GM18508 (cell line): ENCODE measurements around the gene STXBP6.

Source experiments
- ATAC-seq: cut with Tn5 transposase; IDR thresholded peaks from one replicate; pipeline ENCODE4 v1.9.1; 2021; ENCODE audit warnings: moderate number of reproducible peaks; ENCODE audit not compliant: insufficient read depth, unreplicated experiment

STXBP6 gene

DNA sequence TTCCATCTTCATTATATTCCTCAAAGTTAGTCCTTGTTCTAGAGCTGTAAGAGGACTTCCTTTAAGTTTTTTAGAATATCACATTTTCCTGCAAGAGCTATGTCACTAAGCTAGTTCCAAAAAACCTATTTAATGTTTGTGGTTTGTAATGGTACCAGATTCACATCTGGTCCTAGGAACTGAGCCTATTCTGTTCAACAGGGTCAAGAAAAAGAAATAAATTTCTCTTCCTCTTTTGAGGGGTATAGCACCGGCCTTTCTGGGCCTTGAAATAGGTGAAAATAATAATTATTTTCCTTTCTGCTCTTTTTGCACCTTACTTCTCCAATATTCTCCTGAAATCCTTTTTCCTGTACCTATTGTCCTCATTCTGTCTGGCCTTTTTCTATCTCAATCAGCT lies 3.6 kb upstream of the STXBP6 start:
- no peak for ATAC-seq

DNA sequence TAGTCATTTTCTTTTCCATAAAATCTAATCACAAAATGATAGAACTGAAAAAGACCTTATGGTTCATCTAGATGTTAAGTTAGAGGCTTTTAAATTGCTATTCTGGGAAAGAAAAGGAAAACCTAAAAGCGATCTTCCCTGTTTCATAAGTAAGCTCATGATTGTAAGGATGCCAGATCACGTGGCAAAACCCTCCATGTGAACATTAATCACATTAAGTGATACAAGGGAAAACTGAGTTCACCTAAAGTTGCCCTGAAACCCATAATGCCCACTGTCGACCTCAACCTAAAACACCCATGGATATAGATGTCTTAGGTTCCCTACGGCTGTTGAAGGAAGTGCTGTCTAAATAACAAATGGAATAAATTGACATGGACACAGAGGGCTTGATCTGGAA lies 3.0 kb upstream of the STXBP6 start:
- ATAC-seq = no peak

DNA sequence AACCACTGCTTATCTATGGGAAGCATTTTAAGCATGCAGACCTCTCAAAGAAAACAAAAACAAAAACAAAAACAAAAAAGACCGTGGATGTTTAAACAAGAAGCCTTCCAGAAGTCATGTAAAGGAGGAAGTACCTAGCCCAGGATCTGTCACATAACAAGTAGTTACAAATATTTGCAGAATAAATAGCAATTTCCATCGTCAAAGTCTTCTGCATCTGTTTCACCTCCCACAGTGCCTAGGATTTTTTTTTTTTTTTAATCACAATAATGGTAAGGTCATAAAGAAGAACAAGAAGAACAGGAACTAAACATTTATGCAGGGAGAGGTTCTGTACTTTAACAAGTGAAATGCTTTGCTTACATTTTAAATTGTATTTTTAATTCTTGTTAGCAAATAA lies 2.4 kb upstream of the STXBP6 start:
- ATAC-seq = no peak

DNA sequence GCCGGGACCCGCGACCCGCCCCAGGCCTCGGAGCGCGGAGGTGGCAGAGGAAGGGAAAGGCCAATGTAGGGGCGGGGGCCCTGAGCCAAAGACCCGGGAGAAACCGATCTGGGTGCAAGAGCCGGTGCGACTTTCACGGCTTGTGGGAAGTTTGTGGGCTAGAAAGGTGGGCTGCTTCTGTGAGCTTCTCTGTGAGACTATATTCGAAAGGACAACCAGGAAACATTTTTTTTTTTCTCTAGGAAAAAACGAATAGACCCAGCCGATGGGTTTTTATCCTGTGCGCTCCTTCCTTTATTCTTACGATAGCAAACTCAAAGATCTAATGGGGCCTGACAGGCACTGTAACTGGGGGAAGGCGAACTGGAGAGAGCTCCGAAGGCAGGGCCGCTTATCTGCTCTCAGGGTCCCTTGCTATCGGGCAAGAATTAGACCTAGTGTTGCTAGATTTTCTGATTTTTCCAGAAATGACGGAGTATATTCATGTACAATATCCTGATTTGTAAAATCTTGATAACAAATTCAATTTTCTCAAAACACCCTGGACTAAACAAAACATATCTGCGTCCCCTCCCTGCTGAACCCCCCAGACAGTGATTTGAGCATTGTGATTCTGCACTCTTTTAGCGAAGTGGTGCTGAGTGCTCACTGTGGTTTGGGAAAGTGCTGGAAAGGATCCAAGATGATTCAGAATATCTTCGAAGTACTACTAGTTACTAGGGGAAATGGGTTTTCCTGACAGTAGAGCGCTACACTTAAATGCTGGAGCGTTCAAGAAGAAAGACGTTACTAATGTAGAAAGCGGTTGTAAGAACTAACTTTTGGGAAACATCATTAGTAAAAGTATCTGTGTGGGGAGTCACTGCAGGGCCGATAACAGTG lies 563 bp upstream of the STXBP6 start:
- ATAC-seq = no peak

DNA sequence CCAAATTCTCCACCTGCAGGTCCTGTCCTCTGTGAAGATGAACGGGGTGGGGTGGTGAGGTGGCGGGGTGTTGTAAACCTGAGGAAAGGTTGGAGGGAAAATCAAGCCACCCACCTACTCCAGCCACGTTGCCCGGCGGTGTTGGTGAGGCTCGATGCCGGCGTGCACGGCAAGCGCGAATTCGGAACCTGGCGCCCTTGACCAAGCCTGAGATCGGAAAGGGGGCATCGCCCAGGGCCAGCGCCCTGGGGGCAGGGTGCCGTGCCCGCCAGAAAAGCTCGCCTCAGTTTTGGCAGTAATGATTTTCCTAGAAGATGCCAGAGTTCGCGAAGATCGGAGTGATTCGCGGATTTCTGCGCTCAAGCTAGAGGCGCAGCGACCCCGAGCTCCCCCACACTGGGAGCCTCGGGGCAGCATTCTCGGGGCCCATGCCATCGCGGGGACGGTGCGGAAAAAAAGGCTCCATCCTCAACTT lies 817 bp downstream of the STXBP6 start:
- ATAC-seq = no peak

DNA sequence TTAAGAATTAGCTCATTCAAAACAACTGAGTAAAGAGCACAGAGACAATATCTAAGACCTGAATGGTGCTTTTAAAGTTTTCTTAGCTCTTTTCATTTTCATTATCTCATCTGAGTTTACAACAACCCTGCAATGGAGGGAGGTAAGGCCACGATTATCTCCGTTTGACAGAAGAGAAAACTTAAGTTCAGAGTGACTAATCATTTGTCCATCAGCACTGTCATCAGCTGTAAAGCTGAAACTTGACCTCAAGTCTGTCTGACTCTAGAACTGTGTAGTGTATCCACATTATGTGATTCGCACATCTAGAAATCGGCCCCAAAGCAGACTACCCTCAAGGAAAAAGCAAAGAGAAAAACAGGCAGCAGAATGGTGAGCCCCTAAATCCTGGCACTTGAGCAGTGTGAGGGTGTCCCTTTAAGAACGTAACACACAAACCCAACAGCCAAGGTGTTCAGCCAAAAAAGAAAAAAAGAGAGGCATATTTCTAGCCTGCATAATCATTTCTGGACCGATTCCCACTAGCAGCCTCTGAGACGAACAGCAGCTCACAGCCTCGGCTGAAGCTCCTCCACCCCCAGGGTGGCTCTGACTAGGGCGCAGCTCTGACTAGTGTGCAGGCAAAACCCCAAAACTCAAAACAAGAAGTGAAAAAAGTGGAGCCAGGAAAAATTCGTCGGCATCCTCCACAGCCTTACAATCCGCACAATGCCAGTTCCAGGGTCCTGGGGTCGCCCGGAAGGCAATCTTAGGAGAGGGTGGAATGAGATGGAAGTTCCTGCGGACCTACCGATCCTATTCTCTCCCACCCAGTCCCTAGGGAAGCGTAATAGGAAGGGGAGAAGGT lies 1.6 kb downstream of the STXBP6 start:
- ATAC-seq = no peak

DNA sequence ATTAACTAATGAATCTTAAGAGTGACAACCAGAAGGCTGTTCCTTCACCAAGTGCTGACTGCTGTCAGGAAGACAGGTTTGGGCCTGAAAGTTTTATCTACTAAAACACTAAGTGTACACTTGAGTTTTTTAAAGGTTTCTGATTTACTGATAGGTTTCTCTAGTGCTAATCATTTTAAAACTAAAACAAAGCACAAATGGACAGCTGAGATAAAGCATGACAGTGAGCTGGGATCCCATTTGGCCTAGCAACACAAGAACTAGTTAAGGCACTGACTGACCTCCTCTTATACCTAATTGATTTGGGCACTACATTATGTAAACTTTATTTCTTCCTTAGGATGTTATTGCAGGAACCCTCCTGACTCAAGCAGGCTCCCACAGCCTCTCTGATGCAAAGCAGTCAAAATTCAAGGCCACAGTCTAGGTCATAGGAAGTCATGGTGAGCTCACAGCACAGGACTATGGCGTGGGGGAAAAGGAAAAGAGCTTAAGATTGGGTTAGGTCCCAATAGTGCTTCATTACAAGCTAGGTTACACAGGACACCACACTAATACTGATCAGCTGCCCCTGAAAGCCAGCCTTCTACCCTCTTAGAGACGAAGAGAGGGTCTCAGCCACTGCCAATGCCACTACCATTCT lies 3.5 kb downstream of the STXBP6 start:
- ATAC-seq = no peak

DNA sequence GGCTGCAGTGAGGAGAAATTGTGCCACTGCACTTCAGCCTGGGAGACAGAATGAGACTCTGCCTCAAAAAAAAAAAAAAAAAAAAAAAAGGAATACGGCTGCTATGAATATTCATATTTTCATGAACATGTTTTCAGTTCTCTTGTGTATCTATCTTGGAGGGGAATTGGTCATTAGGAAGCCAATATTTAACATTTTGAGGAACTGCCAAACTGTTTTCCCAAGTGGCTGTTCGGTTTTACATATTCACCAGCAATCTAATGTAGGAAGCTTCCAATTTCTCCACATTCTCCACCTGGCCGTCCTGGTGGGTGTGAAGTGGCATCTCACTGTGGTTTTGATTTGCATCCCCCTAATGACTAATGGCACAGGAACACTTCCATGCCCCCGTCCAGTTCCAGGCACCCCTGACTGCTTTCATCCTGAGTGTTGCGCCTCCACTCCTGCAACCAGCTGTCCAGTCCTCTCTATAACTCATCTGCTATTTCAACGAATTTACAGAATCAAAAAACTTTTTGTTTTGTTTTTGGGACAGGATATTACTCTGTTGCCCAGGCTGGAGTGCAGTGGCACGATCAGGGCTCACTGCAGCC lies 5.7 kb downstream of the STXBP6 start:
- ATAC-seq = no peak

DNA sequence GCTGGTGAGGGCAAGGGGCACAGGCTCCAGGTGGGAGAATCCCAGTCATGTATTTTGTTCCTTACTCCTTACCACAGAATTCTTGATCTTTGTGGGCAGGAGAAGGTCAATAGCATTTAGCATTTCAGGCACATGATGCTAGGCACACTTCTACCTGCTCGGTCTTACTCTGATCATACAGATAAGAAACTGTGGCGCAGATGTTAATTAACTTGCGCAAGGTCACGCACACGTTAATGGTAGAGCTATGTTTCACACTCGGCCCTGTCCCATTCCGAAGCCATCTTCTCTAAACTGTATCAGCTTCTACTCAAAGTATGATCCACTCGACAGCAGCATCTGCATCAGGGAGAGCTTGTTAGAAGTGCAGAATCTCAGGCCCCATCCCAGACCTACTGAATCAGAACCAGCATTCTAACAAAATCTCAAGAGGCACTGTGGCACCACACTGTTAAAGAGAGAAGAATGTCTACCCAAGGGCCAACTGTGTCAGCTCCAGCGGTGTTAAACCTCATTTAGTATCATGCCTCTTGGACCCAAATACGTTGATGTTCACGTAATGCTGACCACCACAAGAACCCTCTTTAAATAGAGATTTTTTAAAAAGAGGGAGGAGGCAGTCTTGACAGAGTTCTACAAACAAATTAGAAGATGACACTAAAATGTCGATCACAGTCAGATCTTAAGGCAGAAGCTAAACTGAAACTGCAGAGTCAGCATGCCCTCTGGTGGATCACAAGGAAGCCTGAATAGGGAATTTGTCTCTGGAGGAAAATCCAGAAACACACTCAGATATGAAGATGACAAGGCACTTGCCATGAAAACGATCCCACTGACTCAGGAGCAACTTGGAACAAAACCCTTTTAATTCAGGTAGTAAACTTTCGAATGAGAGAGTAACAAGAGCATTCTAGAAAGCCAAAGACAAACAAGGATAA lies 7.3 kb downstream of the STXBP6 start:
- ATAC-seq = no peak

DNA sequence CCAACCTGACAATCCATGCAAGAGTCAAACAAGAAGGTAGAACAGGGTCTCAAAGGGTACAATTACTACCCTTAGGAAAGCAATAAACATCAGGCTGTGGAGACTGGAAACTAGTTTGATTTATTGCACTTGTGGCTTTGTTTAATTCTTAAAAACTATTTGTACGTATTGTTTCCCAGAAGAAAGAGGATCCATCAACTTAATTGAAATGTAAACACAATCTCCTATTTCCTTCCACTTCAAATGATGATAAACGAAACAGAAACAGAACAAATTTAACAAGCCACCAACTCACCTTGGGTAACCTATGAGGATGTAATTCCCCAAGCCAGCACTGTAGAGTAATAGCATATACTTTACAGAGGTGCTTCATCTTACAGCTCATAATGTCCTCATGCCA lies 8.0 kb downstream of the STXBP6 start:
- ATAC-seq = no peak

DNA sequence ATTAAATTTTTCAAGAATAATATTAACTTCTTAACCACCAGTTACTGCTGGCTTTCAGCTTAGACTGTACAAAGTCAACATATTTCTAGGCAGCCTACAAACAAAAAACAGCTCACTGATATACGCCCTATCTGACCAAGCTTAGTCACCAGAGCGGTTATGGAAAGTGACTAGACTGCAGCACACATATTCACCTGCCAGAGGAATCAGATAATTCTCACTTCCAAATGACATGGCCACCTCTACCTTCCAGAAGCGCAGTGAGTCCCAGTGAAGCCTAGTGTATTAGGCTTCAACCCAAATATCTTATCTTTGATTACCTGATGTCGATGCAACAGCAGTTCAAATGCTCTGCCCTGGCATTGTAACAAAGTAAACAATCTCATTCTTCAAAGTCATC lies 8.5 kb downstream of the STXBP6 start:
- ATAC-seq = no peak

DNA sequence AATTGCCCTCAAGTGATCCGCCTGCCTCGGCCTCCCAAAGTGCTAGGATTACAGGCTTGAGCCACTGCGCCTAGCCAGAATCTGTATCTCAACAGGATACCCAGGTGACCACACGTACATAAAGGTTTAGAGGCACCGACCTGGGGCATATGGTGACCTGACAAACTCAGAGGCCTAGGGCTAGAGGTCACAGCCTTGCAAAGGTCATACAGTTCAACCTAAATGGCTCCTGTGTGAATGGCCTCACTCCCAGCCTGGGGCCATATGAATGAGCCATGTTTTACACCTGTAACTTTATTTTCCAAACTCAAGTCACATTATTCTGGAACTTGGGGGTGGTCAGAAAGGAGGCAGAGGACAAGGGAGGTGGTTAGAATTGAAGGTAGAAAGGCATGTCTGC lies 10.0 kb downstream of the STXBP6 start:
- ATAC-seq = no peak

DNA sequence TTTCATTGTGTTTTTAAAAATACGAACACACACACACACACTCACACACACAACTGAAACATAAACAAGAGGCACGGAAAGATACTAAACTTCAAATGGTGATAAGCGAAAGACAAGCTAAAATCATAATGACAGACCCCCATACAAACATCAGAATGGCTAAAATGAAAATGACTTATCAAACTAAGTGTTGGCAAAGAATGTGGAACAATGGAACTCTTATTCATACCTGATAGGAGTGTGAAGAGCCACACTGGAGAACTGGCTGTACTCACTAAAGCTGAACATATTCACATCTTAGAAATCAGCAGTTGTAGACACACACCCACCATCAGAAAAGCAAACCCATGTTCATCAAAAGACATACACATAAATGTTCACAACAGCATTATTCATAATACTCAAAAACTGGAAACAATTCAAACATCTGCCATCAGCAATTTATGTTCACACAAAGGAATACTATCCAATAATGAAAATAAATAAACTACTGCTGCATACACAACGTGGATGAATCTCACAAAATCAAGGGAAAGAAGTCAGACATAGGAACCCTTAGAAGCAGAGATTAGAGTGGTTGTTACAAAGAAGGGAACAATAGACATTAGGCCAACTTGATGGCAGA lies 11.8 kb downstream of the STXBP6 start:
- no peak for ATAC-seq

DNA sequence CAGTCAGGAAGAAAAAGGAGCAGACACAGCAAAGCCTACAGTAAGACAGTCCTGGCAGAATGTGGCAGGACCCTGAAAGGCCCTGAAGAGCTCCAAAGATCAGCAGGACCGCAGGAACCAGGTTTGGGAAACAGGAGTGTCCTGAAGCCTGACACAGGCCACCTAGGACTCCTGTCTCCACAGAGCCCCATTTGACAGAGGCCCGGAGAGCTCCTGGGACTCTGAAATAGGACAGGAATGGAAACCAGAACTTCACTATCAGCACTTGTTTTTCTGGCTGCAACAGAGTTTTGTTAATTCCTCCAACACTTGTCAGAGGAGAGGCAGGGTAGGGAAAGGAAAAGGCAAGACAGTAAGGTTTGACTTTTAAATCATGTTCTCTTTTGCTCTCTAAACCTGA lies 12.9 kb downstream of the STXBP6 start:
- no peak for ATAC-seq

DNA sequence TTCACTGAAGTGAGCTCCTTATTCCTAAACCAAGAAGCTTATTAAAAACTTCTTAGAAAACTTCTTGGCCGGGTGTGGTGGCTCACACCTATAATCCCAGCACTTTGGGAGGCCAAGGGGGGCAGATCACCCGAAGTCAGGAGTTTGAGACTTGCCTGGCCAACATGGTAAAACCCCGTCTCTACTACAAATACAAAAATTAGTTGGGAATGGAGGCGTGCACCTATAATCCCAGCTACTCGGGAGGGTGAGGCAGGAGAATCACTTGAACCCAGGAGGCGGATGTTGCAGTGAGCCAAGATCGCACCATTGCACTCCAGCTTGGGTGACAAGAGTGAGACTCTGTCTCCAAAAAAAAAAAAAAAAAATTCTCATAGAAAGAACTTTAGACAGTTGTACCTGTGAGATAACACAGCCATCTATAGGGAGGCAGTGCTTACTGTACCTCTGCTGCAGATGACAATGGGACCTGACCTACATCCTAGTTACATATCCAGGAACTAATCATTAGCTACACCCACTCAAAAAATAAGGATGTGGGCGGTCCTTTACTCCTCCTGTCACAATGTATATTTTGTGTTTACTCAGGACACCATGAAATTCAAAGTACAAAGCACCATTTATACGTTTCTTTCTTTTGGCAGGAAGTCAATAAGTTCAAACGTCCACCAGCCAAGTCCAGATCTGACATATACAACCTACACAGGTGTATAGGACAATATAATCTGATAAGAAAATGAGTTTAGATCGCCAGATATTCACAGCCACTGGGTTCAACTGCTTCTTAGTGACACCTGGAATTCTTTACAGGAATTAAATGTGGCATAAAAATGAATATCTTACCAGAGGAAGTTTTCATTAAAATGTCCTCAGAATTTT lies 14.9 kb downstream of the STXBP6 start:
- ATAC-seq = no peak

DNA sequence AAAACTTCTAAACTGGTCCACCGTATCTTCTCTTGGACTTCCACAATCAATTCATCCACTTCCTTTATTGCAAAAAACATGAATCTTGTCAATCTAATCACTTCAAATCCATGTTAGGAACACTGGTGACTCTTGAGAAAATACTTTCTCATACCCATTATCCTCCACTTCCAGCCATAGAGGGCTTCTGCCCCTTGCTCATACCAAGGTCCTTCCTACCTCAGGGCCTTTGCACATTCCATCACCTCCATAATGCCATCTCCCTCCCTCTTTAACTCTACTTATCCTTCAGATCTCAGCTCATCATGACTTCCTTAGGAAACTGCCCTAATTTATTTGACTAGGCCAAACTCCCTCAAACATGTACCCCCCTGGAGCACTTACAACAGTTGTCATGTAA lies 16.6 kb downstream of the STXBP6 start:
- no peak for ATAC-seq

DNA sequence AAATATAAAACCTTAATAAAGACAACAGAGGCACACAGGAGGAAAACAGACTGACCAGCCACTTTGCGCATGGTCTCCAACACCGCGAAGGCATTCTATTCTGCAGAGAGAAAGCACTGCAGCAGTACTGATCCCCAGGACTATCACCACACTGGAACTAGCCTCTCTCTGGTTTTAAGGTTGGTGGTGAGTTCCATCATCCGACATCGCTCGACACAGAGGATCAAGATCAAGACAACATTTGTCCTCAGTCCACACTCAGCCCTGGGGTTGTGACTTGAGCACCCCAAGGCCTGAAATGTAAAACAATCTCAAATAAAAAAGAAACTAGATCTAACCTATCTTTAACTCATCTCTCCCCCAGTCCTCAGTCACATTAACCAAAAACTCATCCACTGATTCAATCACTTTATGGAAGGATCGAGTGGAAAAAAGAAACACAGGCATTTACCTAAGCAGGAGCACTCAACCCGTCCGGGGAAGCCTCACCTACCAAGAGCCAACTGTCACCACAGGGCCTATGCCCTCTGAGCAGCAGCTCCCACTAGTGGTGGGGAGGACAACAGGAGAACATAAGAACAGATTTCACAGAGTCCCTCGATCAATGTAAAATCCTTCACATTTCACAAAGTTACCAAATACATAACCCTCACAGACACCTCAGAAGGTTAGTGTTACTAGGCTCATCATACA lies 17.7 kb downstream of the STXBP6 start:
- ATAC-seq = no peak
